MG63 (cell line): ENCODE measurements around the gene SND1. TPM values are rescaled to one million over a fixed set of nuclear protein-coding genes. Genes with fewer than 3 reads are reported as not detected.

Experiments
- DNase-seq: peaks from one replicate; pipeline ENCODE4 v3.0.0-alpha.2; 2020
- H3K27me3 ChIP-seq: fragments of 250-450 bp; sonication (Bioruptor Pico); 2 replicates; pipeline ENCODE4 v1.5.1; 2020; ENCODE audit warnings: mild to moderate bottlenecking, moderate library complexity
- H3K36me3 ChIP-seq: fragments of 250-450 bp; sonication (Bioruptor Pico); 2 replicates; pipeline ENCODE4 v1.5.1; 2020; ENCODE audit warnings: mild to moderate bottlenecking, moderate library complexity
- H3K4me3 ChIP-seq: fragments of 250-450 bp; sonication (Bioruptor Pico); 2 replicates; pipeline ENCODE4 v1.5.1; 2020; ENCODE audit warnings: mild to moderate bottlenecking, moderate library complexity
- H3K9me3 ChIP-seq: fragments of 250-450 bp; sonication (Bioruptor Pico); 2 replicates; pipeline ENCODE4 v1.5.1; 2020; ENCODE audit warnings: mild to moderate bottlenecking, moderate library complexity
- total RNA-seq: library from RNA; depleted of rRNA; stranded (reverse); fragments of >200 nt; shearing (Covaris generic); gene quantifications from 2 replicates; pipeline ENCODE4 v1.2.3, GENCODE V29; 2014; ENCODE audit warnings: low replicate concordance

The SND1 gene
- total RNA-seq, 1 experiment from 2014 or later: 66.4 TPM

DNA sequence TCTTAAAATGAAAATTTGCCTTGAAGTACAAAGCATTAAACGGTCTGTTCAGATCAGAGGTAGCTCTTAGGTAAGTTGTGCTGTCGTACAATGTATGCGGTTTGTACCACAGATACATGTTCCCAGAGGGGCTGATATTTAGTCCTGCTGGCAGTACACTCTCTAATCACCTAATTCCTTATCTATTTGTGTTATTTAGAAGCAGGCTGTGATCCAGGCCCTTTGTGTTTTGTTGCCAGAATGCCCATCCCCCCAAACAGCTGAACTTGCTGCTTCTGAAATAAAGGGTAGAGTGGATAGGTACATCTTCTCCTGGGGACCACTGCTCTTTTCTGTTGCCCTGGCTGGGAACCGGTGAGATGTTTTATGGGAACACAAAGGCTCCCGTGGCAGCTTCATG, 84.5 kb downstream of the SND1 start:
- Histone ChIP-seq H3K4me3 (no peak overlapping the region), H3K36me3 (peaks cover 11% of the 10 kb centered on the region), H3K27me3 (no peaks in the 10 kb centered on the region), H3K9me3 (no peaks in the 10 kb centered on the region)
- no peak for DNase-seq

DNA sequence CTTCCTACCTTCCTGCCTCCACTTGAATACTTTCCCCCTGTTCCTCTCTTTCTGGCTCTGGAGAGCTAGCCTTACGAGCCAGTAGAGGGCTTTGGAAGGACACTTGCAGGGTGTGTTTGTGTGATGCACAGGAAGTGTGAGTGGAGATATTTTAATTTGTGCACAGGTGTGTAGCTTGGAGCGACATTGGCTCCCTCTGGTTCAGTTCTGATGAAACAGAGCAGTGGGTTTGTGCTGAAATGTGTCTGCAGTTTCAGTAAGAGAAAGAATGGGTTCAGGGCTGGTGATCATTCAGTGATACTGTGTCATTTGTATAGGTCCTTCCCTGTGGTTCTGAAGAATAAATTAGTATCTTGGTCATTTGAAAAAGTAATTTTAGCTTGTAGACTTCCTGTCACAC, 86.9 kb downstream of the SND1 start:
- Histone ChIP-seq H3K4me3 (no peak overlapping the region), H3K27me3 (no peaks in the 10 kb centered on the region), H3K9me3 (no peaks in the 10 kb centered on the region), H3K36me3 (peaks cover 11% of the 10 kb centered on the region)
- no peak for DNase-seq

DNA sequence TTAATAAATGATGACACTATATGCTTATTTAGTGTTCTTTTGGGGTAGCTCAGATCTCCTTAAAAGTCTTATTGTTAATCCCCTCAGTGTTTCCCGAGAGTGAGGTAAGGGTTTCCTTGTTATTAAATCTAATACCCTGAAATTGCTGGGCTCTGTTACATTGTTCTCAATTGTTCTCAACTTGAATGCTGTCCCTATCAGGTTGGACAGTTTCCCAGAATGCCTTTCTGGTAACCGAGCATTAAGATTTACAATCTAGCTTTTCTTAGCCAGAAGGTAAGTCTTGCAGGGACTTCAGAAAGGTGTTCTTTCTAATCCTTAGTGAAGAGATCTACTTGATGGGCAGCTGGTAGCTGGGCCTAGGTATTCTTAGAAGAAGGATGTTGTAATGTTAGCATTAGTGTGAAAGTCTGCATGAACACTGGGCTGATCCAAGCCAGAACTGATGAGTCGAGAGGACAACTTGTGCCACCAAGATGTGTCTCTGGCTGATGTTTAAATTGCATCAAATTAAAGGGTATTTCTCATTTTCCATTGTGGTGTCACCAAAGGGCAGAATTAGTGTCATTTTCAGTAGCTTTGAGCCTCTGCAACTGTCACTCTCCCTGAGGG, 89.9 kb downstream of the SND1 start:
- DNase-seq: no peak
- Histone ChIP-seq H3K27me3 (no peaks in the 10 kb centered on the region), H3K36me3 (peaks cover 7% of the 10 kb centered on the region), H3K4me3 (no peak overlapping the region), H3K9me3 (no peaks in the 10 kb centered on the region)

DNA sequence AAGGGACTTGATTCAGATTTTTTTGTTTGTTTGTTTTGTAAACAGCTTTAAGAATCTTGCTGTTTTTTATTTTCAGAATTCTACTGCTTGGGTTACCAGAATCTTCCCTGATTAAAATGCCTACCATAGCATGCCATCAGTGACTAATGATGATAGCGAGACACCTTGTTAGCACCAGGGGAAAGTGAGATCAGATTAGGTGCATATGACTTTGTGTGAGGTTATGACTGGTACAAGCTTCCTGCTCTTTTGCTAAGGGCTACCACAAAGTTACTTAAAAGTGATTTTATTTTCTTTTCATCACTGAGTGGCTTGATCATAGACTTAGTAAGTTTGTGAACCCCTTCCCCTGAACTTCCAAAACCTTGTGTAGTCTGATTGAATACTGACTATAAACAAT, 93.5 kb downstream of the SND1 start:
- DNase-seq: no peak

DNA sequence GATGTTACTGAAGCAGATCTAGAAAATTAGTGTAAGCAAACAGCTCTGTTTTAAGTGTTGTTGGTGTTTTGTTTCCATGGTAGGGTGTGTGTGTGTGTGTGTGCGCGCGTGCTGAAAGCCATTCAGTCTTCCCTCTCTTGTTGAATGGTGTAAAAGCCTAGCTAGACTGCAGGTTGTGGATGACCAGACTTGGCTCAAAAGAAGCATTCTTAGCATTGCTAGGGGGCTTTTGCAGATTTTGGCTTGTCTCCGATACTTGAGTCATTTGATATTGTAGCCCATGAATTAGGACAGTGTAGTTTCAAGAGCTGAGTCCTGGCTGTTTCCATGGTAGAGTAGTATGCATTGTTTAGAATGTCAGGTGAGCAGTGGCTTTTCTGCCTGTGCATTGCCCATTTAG, 99.1 kb downstream of the SND1 start:
- Histone ChIP-seq H3K27me3 (no peaks in the 10 kb centered on the region), H3K9me3 (no peaks in the 10 kb centered on the region), H3K4me3 (no peak overlapping the region), H3K36me3 (no peaks in the 10 kb centered on the region; the same call in 1 of the 2 replicates)
- DNase-seq: peak; percentile 40

More for the DNA sequence above, 93.5 kb downstream of the SND1 start:
- Histone ChIP-seq H3K36me3 (peaks cover under 1% of the 10 kb centered on the region; the same call in 1 of the 2 replicates), H3K9me3 (no peaks in the 10 kb centered on the region), H3K27me3 (no peaks in the 10 kb centered on the region), H3K4me3 (no peak overlapping the region)

DNA sequence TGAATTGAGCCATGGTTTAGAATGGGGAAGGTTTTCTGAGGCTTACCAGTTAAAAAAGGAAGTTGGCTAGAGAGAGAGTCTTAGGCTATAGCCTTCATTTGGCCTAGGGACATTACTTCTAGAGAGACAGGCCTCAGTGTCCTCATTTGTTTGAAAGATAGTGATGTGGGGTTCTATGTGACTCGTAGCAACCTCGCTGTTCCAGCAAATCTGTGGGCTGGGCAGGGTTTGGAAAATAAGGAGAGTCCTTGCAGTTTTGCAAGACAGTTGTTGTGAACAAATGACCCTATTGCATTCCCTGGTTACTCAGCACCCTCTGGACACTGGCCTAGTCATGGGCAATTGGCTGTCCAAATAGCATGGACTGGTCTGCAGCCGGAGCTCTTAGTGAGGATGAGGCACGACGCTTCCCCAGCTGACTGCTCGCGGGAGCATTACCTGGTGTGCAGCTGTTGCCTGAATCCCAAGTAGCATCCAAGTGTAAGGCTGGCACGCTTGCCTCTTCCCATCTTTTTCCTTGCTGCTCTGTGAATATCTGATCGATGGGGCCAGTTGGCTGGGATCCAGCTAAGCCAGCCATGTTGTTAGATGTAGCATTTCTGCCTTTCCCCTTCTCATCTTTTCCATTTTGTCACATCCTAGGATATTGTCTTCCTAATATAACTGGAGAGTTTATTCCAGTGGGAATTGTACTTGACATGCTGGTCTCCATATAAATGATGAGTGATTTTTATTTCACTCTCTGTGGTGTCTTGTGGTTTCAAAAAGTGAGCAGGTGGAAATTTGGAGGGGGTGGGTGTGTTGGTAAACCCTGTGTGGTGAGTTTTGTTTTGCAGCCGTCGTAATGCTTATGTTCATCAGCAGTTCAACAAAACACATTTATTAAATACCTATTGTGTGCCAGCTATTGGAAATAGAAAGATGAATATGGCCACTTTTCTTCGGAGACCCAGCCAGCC, 99.8 kb downstream of the SND1 start:
- DNase-seq: peak; percentile 24
- Histone ChIP-seq H3K9me3 (no peaks in the 10 kb centered on the region), H3K4me3 (no peak overlapping the region), H3K27me3 (no peaks in the 10 kb centered on the region), H3K36me3 (no peaks in the 10 kb centered on the region; the same call in 1 of the 2 replicates)

DNA sequence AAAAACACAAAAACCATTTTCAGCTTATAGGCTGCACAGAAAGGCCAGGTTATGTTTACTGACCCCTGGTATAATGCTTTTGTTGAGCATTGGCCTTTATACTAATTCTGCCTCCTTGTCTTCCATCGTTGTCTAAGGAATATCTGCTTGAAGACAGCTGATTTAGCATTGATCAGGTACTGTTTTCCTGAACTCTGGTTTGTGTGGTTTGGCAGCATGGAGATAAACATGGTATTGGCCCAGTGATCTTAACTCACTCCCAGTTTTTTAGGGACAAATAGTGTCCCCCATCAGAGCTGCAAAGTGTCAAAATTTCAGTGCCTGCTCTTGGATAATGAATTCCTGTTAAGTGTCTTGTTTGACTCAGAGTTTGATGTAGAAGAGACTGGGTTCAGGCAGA, 100.8 kb downstream of the SND1 start:
- Histone ChIP-seq H3K27me3 (no peaks in the 10 kb centered on the region), H3K4me3 (no peak overlapping the region)
- no peak for DNase-seq

DNA sequence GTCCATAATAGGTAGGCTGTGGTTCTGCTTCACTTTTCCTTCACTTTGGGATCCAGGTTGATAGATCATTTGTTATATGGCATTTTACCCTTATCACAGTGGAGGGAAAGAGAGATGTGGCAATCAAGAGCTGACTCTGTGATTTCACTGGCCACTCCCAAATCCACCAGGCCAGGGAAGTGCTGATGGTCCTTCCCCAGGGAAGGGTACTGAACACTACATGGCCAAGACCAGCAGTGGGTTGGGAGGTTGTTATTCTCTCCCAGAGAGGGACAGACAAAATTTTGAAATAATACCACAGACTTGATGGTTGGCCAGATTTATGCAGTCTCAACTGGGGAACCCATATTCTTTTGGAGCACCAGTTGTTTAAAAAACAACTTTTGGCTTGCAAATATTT, 102.5 kb downstream of the SND1 start:
- no peaks in the 10 kb centered on the region for H3K27me3 ChIP-seq
- H3K9me3 ChIP-seq: no peaks in the 10 kb centered on the region
- DNase-seq: no peak
- no peaks in the 10 kb centered on the region for H3K36me3 ChIP-seq
- H3K4me3 ChIP-seq: no peak overlapping the region

More for the DNA sequence above, 100.8 kb downstream of the SND1 start:
- Histone ChIP-seq H3K9me3 (no peaks in the 10 kb centered on the region), H3K36me3 (no peaks in the 10 kb centered on the region; the same call in 1 of the 2 replicates)

DNA sequence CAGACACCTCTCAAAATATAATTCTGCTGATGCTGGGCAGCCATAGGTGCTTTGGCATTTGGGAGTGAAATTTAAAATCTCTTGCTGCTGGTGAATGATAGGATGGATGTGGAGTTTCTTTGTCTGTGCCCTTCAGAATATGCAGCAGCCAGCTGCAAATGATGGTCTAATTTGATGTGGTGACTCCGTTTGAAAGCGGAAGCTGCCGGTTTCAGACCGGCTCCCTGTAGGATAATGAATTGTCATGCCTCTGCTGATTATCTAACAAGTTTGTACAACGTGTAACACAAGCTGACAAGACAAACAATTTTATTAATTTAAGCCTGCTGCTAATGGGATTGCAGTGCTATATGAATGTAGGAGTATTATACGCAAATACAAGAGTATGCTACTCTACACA, 103.5 kb downstream of the SND1 start:
- Histone ChIP-seq H3K4me3 (no peak overlapping the region), H3K27me3 (no peaks in the 10 kb centered on the region), H3K36me3 (no peaks in the 10 kb centered on the region), H3K9me3 (no peaks in the 10 kb centered on the region)
- no peak for DNase-seq

DNA sequence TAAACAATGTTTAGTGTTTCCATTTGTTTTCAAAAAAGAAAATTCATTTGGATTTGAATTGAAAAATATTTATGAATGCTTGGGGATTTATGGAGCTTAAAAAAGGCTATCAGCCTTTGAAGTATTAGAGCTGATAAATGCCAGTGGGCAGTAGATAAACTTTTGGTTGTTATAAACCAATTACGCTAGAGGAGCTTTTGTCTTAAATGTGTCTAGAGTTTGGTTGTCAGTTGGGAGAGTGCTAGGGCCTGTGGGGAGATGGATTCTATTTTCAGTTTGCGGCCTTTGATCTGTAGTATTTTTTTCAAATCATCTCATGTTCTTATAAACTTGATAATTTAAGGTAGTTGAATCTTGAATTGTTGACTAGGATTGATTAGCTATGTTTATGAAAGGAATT, 104.0 kb downstream of the SND1 start:
- no peak overlapping the region for H3K4me3 ChIP-seq
- DNase-seq: no peak
- H3K36me3 ChIP-seq: no peaks in the 10 kb centered on the region
- no peaks in the 10 kb centered on the region for H3K9me3 ChIP-seq
- no peaks in the 10 kb centered on the region for H3K27me3 ChIP-seq

DNA sequence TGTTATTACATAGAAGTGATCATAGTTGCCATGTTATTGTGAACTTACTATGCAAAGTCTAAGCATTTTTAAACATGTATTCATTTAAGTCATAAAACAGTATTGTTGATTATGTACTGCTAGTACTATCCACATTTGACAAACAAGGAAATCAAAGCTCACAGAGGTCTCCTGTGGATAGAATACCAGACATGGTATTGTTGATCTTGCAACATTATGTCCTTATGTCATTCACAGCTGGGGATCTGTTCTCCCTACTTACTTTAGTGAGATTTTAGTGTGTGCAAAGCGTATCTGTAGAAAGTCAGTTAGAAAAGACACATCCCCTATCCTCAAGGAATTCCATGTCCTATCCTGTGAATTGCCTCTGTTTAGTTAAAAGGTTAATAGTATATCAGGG, 106.1 kb downstream of the SND1 start:
- no peaks in the 10 kb centered on the region for H3K9me3 ChIP-seq
- no peak for DNase-seq
- H3K27me3 ChIP-seq: no peaks in the 10 kb centered on the region
- H3K4me3 ChIP-seq: no peak overlapping the region
- H3K36me3 ChIP-seq: no peaks in the 10 kb centered on the region

DNA sequence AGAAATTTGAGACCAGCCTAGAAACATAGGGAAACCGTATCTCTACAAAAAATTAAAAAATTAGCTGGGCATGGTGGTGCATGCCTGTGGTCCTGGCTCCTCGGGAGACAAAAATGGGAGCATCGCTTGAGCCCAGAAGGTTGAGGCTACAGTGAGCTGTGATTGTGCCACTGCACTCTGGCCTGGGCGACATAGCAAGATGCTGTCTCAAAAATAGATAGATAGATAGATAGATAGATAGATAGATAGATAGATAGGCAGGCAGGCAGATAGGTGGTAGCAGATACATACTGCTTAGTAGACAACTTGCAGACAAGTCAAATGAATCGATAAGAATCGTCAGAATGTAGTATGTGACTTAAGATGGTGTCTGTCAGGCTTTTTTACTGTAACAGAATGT, 106.9 kb downstream of the SND1 start:
- Histone ChIP-seq H3K9me3 (no peaks in the 10 kb centered on the region), H3K4me3 (no peak overlapping the region), H3K27me3 (no peaks in the 10 kb centered on the region), H3K36me3 (no peaks in the 10 kb centered on the region)
- no peak for DNase-seq

DNA sequence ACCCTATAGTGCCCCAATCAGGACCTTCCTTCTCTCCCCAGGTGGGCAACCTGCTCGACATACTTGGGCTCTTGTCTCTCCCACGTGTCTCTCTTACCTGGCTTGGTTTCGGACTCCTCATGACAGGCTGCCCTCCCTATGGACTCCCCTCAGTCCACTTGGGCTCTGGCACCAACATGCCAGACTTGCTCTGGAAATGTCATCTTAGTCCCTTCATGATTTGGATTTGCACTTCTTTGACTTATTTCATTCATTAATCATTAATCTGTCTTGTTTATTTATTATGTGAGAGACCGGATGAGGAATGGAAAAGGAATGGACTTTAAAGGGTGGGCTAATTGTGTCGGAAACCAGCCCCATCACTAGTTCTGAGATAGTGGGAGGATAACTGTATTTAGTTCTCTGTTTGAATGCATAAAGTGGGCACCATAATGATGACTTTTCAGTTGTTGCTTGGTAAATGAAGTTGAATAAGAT, 108.0 kb downstream of the SND1 start:
- no peak for DNase-seq
- no peaks in the 10 kb centered on the region for H3K27me3 ChIP-seq
- no peak overlapping the region for H3K4me3 ChIP-seq
- H3K36me3 ChIP-seq: no peaks in the 10 kb centered on the region
- no peaks in the 10 kb centered on the region for H3K9me3 ChIP-seq

DNA sequence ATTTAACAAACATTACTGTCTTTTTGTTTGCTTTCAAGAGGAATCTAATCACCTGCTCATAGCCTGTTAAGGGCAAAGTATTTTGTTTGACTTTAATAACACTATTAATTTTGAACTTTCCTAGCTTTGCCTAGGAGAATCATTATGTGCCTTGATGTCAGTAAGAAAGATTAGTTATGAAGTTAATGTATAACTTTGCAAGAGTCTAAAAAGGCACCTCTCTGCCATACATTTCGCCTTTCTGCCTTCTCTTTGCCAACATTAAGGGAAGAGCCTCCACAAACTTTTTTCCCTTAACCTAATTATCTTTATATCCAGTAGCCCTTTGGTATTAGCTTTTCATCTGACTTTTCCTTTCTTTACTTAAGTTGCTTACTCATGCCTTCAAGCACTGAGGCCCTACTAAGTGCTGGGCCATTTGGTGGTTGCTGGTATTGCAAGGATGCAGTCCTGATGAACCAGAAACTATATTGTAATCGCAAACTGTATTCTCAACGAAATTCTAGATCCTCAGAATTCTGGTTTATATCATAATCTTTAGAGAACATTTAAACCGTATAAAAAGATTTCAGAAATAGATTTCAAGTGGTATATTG, 108.5 kb downstream of the SND1 start:
- DNase-seq: no peak
- H3K4me3 ChIP-seq: no peak overlapping the region
- no peaks in the 10 kb centered on the region for H3K9me3 ChIP-seq
- no peaks in the 10 kb centered on the region for H3K27me3 ChIP-seq
- H3K36me3 ChIP-seq: peaks cover 3% of the 10 kb centered on the region; the same call in 1 of the 2 replicates

DNA sequence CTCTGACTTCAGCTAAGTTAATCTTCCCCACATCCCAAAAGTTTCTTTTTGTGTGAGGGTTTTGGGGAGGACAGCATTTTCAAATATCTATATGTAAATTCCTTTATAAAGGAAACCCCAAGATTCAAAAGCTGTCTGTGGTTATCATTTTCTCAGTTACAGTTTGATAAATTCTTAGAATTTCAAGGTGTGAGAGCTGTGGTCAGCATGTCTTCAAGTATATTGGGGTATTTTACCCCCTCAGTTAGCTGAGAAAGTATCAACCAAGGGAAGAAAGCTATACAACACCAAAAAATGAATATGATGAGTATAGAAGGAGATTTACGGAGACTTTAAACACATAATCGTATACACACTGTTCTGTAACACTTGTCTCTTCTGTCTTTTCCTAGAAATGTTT, 109.2 kb downstream of the SND1 start:
- no peak for DNase-seq
- Histone ChIP-seq H3K27me3 (no peaks in the 10 kb centered on the region), H3K4me3 (no peak overlapping the region), H3K9me3 (no peaks in the 10 kb centered on the region), H3K36me3 (peaks cover 3% of the 10 kb centered on the region; the same call in 1 of the 2 replicates)

DNA sequence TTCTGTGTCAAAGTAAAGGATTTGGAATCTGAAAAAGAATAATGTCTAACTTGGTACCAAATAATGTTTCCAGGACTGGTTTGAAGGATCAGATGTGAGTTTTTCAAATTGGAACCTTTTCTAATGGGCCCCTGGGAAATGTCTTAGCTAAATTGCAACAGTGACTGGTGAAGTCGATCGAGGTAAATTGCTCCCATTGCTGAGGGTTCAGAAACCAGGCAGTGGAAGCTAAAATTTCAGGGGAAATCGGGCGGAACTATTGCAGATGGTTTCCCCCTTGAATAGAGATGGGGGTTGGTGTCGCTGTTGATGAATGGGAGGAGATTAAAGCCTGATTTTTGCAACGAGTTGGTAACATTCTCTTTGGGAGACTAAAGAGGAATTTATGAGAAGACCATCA, 112.7 kb downstream of the SND1 start:
- Histone ChIP-seq H3K9me3 (no peaks in the 10 kb centered on the region), H3K4me3 (no peak overlapping the region), H3K36me3 (peaks cover 3% of the 10 kb centered on the region; the same call in 1 of the 2 replicates), H3K27me3 (no peaks in the 10 kb centered on the region)
- DNase-seq: no peak

DNA sequence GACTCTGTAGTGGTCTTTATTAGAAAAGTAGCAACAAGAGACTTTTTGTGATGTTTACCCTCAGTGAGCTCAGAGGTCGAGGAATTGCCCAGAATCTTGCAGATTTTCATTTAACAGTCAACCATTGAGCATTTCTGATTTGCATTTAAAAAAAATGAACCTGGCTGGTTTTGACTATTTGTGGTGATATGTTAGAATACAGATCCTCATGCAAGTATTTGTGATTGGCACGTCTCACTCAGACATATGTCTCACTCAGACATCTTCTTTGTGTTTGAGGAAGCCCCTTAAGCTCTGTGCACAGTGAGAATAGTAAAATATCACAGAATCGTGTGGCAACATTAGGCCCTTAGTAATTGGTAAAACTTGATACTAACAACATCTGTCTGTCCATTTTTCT, 113.2 kb downstream of the SND1 start:
- H3K36me3 ChIP-seq: peaks cover 3% of the 10 kb centered on the region; the same call in 1 of the 2 replicates
- H3K27me3 ChIP-seq: no peaks in the 10 kb centered on the region
- H3K4me3 ChIP-seq: no peak overlapping the region
- H3K9me3 ChIP-seq: no peaks in the 10 kb centered on the region
- DNase-seq: no peak
